GM23248 (cell line): ENCODE measurements around the gene BCAR3. TPM values are rescaled to one million over a fixed set of nuclear protein-coding genes. Genes with fewer than 3 reads are reported as not detected.

Experiments
- DNase-seq: peaks from one replicate; pipeline ENCODE4 v3.0.0-alpha.2; 2015
- H2AFZ ChIP-seq: fragments of 200-600 bp; sonication (generic); 2 replicates; pipeline ENCODE4 v1.6.1; 2016; ENCODE audit warnings: antibody characterized with exemption
- H3F3A ChIP-seq: fragments of 200-600 bp; sonication (generic); 2 replicates; pipeline ENCODE4 v1.6.1; 2016; ENCODE audit warnings: mild to moderate bottlenecking, antibody characterized with exemption, mixed run types; ENCODE audit not compliant: insufficient read depth
- H3K27ac ChIP-seq: fragments of 200-600 bp; sonication (generic); 2 replicates; pipeline ENCODE4 v1.5.1; 2016; ENCODE audit warnings: mild to moderate bottlenecking
- H3K27me3 ChIP-seq: fragments of 200-600 bp; sonication (generic); replicated peaks from 2 replicates; pipeline ENCODE4 v1.6.1; 2016; ENCODE audit warnings: mild to moderate bottlenecking; ENCODE audit not compliant: insufficient read depth
- H3K36me3 ChIP-seq: fragments of 200-600 bp; sonication (generic); 2 replicates; pipeline ENCODE4 v1.6.1; 2016; ENCODE audit warnings: low read depth, mild to moderate bottlenecking
- H3K4me1 ChIP-seq: fragments of 200-600 bp; sonication (generic); 2 replicates; pipeline ENCODE4 v1.6.1; 2016; ENCODE audit warnings: mild to moderate bottlenecking; ENCODE audit not compliant: insufficient read depth
- H3K4me2 ChIP-seq: fragments of 200-600 bp; sonication (generic); one replicate; pipeline ENCODE4 v1.6.1; 2016; ENCODE audit warnings: mild to moderate bottlenecking; ENCODE audit not compliant: unreplicated experiment
- H3K4me3 ChIP-seq: fragments of 200-600 bp; sonication (generic); 2 replicates; pipeline ENCODE4 v1.5.1; 2016; ENCODE audit warnings: mild to moderate bottlenecking
- H3K79me2 ChIP-seq: fragments of 200-600 bp; sonication (generic); 2 replicates; pipeline ENCODE4 v1.6.1; 2016; ENCODE audit warnings: mild to moderate bottlenecking; ENCODE audit not compliant: insufficient read depth
- H3K9ac ChIP-seq: fragments of 200-600 bp; sonication (generic); 2 replicates; pipeline ENCODE4 v1.6.1; 2016; ENCODE audit warnings: mild to moderate bottlenecking
- H3K9me2 ChIP-seq: fragments of 200-600 bp; sonication (generic); 2 replicates; pipeline ENCODE4 v1.6.1; 2016; ENCODE audit warnings: mixed run types, mild to moderate bottlenecking, moderate library complexity; ENCODE audit not compliant: insufficient read depth
- H3K9me3 ChIP-seq: fragments of 200-600 bp; sonication (generic); one replicate; pipeline ENCODE4 v1.6.1; 2017; ENCODE audit warnings: low read depth
- H4K20me1 ChIP-seq: fragments of 200-600 bp; sonication (generic); 2 replicates; pipeline ENCODE4 v1.6.0; 2016; ENCODE audit not compliant: insufficient read depth
- EZH2 ChIP-seq: fragments of 200-600 bp; sonication (generic); IDR thresholded peaks from 2 replicates; pipeline ENCODE4 v1.6.1; 2018; ENCODE audit warnings: antibody characterized with exemption, mild to moderate bottlenecking; ENCODE audit not compliant: insufficient read depth, poor library complexity, severe bottlenecking
- EZH2phosphoT487 ChIP-seq: fragments of 200-600 bp; sonication (generic); IDR thresholded peaks from 2 replicates; pipeline ENCODE4 v1.6.1; 2018; ENCODE audit warnings: antibody characterized with exemption, moderate library complexity, mild to moderate bottlenecking, low read depth; ENCODE audit not compliant: insufficient read depth
- WGBS, 2 experiments: methylation state at CpG; one replicate each; pipeline ENCODE4 v1.1.6; 2015 to 2017; ENCODE audit warnings: low lambda C conversion rate in 2 of 2, low coverage in 1 of 2; ENCODE audit errors: missing lambda C conversion rate in 2 of 2; 5-methylcytosine and 5-hydroxymethylcytosine counted together
- in situ Hi-C: fragments of 300-500 bp; cut with MboI; formaldehyde crosslinking; loops from 2 replicates; pipeline ENCODE4 v1.15.0; 2020
- polyA plus RNA-seq: library from polyadenylated mRNA; unstranded; fragments of >200 nt; fragmentation: Nextera tagmentation; extraction: Ambion mirVana; gene quantifications from 2 replicates; pipeline ENCODE4 v1.2.1, GENCODE V29; 2016
- total RNA-seq: library from RNA; depleted of rRNA; stranded (reverse); fragments of >200 nt; shearing (Covaris generic); gene quantifications from 2 replicates; pipeline ENCODE4 v1.2.3, GENCODE V29; 2014

BCAR3 gene
- total and polyA plus RNA-seq, 2 experiments from 2014 or later = 65.1 to 83.2 TPM

- peak; percentile 32 for DNase-seq
- Histone ChIP-seq H3K9me3 (no peaks in the 10 kb centered on the region), H3K9me2 (no peaks in the 10 kb centered on the region), H3K27me3 (no peaks in the 10 kb centered on the region), H3K79me2 (peaks cover 94% of the 10 kb centered on the region), H3K36me3 (peaks cover 43% of the 10 kb centered on the region), H3K27ac (peak overlapping the region; percentile 86), H3F3A (peaks cover 83% of the 10 kb centered on the region), H3K4me2 (peak overlapping the region; percentile 18), H4K20me1 (no peaks in the 10 kb centered on the region; the same call in 1 of the 2 replicates), H2AFZ (no peak overlapping the region), H3K4me1 (peaks cover 78% of the 10 kb centered on the region), H3K9ac (no peak overlapping the region), H3K4me3 (no peak overlapping the region)
- in situ Hi-C loops = no loop called here
- WGBS, 2 experiments = 50 to 52% methylated on average over 9 of the region's 9 CpGs
- TF ChIP-seq EZH2 = no peak
- no peak for TF ChIP-seq EZH2phosphoT487
These were observed 21.7 kb downstream of the BCAR3 start for GRCh38 chr1:93659822-93660503.

- H4K20me1 ChIP-seq = no peaks in the 10 kb centered on the region
- H3K4me1 ChIP-seq = peaks cover 66% of the 10 kb centered on the region
- no peaks in the 10 kb centered on the region for H3K9me2 ChIP-seq
- peaks cover 38% of the 10 kb centered on the region for H3K36me3 ChIP-seq
- H3K9ac ChIP-seq = no peak overlapping the region
- H3K27ac ChIP-seq = peak overlapping the region; percentile 27
- H2AFZ ChIP-seq = no peak overlapping the region
- H3K27me3 ChIP-seq = no peaks in the 10 kb centered on the region
- no peak overlapping the region for H3K4me2 ChIP-seq
- WGBS, 2 experiments = 91 to 97% methylated on average over 5 of the region's 5 CpGs
- DNase-seq = peak; percentile 65
- TF ChIP-seq EZH2 = no peak
- no peak for TF ChIP-seq EZH2phosphoT487
- H3K9me3 ChIP-seq = no peaks in the 10 kb centered on the region
- peaks cover 95% of the 10 kb centered on the region for H3K79me2 ChIP-seq
- H3F3A ChIP-seq = peaks cover 74% of the 10 kb centered on the region
- in situ Hi-C loops = no loop called here
- H3K4me3 ChIP-seq = no peak overlapping the region
These were observed 23.4 kb downstream of the BCAR3 start for GRCh38 chr1:93658188-93658587.

- WGBS, 2 experiments = 91 to 93% methylated on average over 5 of the region's 5 CpGs
These were observed 25.1 kb downstream of the BCAR3 start for GRCh38 chr1:93656491-93656890.

DNA sequence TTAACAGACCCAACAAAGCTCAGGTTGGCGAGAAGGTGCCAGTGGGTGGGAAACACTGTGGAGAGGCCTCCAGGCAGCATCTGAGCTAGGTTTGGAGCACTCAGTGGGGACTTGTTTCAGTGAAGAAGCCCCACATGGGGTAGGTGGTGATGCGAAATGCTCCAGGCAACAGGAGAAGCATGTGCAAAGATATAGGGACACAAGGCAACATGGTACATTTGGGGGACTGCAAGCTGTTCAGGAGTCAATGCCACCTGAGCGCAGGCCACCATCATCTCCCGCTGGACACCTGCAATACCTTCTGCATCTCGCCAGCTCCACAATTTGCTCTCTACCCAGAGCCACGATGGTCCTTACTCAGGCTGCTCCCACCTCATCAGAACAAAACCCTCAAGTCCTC is 28.0 kb downstream of the BCAR3 start:
- H3K79me2 ChIP-seq = peaks cover 100% of the 10 kb centered on the region
- no peak for TF ChIP-seq EZH2phosphoT487
- TF ChIP-seq EZH2 = no peak
- H3K27ac ChIP-seq = no peak overlapping the region
- peaks cover 46% of the 10 kb centered on the region for H3K4me1 ChIP-seq
- no peak for DNase-seq
- no peak overlapping the region for H3K9ac ChIP-seq
- peaks cover 49% of the 10 kb centered on the region for H3K36me3 ChIP-seq
- H3K9me2 ChIP-seq = no peaks in the 10 kb centered on the region
- no peaks in the 10 kb centered on the region; the same call in 1 of the 2 replicates for H4K20me1 ChIP-seq
- in situ Hi-C loops = no loop called here
- H3K4me3 ChIP-seq = no peak overlapping the region
- no peak overlapping the region for H3K4me2 ChIP-seq
- 92 to 98% methylated on average over 6 of the region's 6 CpGs for WGBS, 2 experiments
- H2AFZ ChIP-seq = no peak overlapping the region
- no peaks in the 10 kb centered on the region for H3K9me3 ChIP-seq
- no peaks in the 10 kb centered on the region for H3K27me3 ChIP-seq
- peaks cover 65% of the 10 kb centered on the region for H3F3A ChIP-seq

More at GRCh38 chr1:93656491-93656890, 25.1 kb downstream of the BCAR3 start:
- H3K4me2 ChIP-seq = no peak overlapping the region
- H3K9me3 ChIP-seq = no peaks in the 10 kb centered on the region
- peak overlapping the region; percentile 27; the same call in 1 of the 2 replicates for H3K27ac ChIP-seq
- TF ChIP-seq EZH2 (no peak), EZH2phosphoT487 (no peak)
- no peak overlapping the region for H2AFZ ChIP-seq
- H3K79me2 ChIP-seq = peaks cover 100% of the 10 kb centered on the region
- no peak overlapping the region for H3K9ac ChIP-seq
- no peaks in the 10 kb centered on the region for H4K20me1 ChIP-seq
- peaks cover 36% of the 10 kb centered on the region for H3K36me3 ChIP-seq
- peaks cover 65% of the 10 kb centered on the region for H3K4me1 ChIP-seq
- H3K9me2 ChIP-seq = no peaks in the 10 kb centered on the region
- H3F3A ChIP-seq = peaks cover 59% of the 10 kb centered on the region
- H3K27me3 ChIP-seq = no peaks in the 10 kb centered on the region
- in situ Hi-C loops = no loop called here
- DNase-seq = no peak
- H3K4me3 ChIP-seq = no peak overlapping the region
